Measurements from ENCODE around the gene SDS. TPM values are rescaled to one million over a fixed set of nuclear protein-coding genes. Genes with fewer than 3 reads are reported as not detected.

The SDS gene
- 1 to 10 TPM in 2 of 8 experiments, under 1 TPM in 6; 0.14 to 3.0 (median 0.47) TPM for total RNA-seq

GRCh38 chr12:113403435-113404415, at the start of gene SDS:
TSS of gene SDS (minus strand) at chr12:113403887. CDS start at chr12:113399708, 4,179 bp downstream.
- ATAC-seq (replicated peaks in 6 of 8) = peak in 4 of 8 experiments; percentile 40 to 65 (median 56)
- in situ Hi-C loops (cut with MboI; ENCODE audit: low pct_unique_long_range_greater_than_20kb in 2 of 9, low sequenced_read_pairs in 9 of 9, unreplicated experiment in 9 of 9) = no loop called here
- no peak within 1 kb of the TSS for H3K27ac ChIP-seq
- H3K4me3 ChIP-seq = no peak within 1 kb of the TSS
- WGBS, 10 experiments = 0 to 100% (median 59%) methylated on average over 1 to 9 of the region's 14 CpGs; no CpG with 5 or more reads in 2 of the 10 experiments
- H3K4me1 ChIP-seq (replicated peaks in 1 of 2) = no peaks in the 10 kb centered on the region

GRCh38 chr12:113453330-113453729, 49.6 kb upstream of the SDS start:
- H3K27ac ChIP-seq = no peak overlapping the region
- in situ Hi-C loops (cut with MboI; ENCODE audit: low pct_unique_long_range_greater_than_20kb in 2 of 9, low sequenced_read_pairs in 9 of 9, unreplicated experiment in 9 of 9) = loop anchor here in 5 of 9 experiments (25.0 kb wide), 1 partner anchor 459 kb away; no protein-coding TSS in a partner anchor
- 0 to 53% (median 23%) methylated on average over 1 to 5 of the region's 6 CpGs; no CpG with 5 or more reads in 3 of the 10 experiments for WGBS, 10 experiments
- ATAC-seq (replicated peaks in 6 of 8) = no peak
- no peak overlapping the region for H3K4me3 ChIP-seq
- peaks cover 0 to 12% of the 10 kb centered on the region in 2 donors for H3K4me1 ChIP-seq (replicated peaks in 1 of 2)

DNA sequence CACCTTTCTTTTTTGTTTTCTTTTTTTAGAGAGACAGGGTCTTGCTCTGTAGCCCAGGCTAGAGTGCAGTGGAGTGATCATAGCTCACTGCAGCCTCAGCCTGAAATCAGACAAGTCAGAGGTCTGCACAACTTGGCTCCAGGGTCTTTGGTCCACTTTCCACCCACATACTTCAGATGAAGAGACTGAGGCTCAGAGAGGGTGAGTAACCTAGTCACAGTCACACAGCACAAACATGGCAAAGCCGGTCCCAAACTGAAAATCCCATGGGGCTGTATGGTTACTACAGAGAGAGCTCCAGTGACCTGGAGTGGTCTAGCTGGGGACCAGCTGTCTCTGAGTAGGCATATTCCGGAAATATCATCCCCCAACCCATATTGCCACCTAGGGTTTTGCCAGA, 48.8 kb upstream of the SDS start:
- ATAC-seq (replicated peaks in 6 of 8) = no peak
- Histone ChIP-seq H3K27ac (no peak overlapping the region), H3K4me3 (no peak overlapping the region), H3K4me1 (replicated peaks in 1 of 2) (peaks cover 0 to 8% of the 10 kb centered on the region in 2 donors)
- in situ Hi-C loops (cut with MboI; ENCODE audit: low pct_unique_long_range_greater_than_20kb in 2 of 9, low sequenced_read_pairs in 9 of 9, unreplicated experiment in 9 of 9) = loop anchor here in 5 of 9 experiments (25.0 kb wide), 1 partner anchor 460 kb away; no protein-coding TSS in a partner anchor
- WGBS, 10 experiments = 25 to 100% (median 100%) methylated on average over 1 to 2 of the region's 2 CpGs; no CpG with 5 or more reads in 5 of the 10 experiments

DNA sequence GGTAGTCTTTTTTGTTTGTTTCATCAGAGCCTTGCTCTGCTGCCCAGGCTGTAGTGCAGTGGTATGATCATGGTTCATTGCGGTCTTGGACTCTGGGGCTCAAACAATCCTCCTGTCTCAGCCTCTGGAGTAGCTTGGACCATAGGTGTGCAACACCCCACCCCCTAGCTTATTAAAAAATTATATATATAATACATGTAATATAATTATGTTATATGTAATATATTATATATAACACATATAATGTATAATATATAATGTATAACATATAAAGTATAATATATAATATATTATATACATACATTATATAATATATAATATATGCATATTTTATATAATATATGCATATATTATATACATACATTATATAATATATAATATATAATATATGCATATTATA, 46.2 kb upstream of the SDS start:
- H3K27ac ChIP-seq = no peak overlapping the region
- H3K4me3 ChIP-seq = no peak overlapping the region
- 86 to 100% (median 88%) methylated on average over 1 of the region's 1 CpG; no CpG with 5 or more reads in 7 of the 10 experiments for WGBS, 10 experiments
- no peaks in the 10 kb centered on the region for H3K4me1 ChIP-seq (replicated peaks in 1 of 2)
- in situ Hi-C loops (cut with MboI; ENCODE audit: low pct_unique_long_range_greater_than_20kb in 2 of 9, low sequenced_read_pairs in 9 of 9, unreplicated experiment in 9 of 9) = loop anchor here in 7 of 9 experiments (10.0 to 25.0 kb wide), 2 partner anchors 455 to 462 kb away; no protein-coding TSS in a partner anchor
- ATAC-seq (replicated peaks in 6 of 8) = no peak

DNA sequence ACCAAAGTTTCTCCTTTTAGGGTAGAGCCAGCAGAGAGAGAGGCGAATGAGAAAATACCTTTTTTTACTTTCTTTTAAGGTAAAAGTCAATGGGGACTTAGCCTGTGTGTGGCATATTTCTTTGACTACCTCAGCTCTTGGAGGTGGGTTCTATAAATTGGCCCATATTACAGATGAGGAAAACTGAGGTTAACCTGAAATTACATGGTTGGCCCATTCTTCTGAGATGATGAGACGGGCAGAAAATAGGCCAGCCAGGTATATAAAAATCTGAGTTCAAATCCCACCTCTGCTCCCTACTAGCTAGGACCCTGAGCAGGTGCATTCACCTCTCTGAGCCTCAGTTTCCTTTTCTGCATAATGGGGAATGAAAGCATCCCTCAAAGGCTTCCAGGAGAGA, 45.6 kb upstream of the SDS start:
- in situ Hi-C loops (cut with MboI; ENCODE audit: low pct_unique_long_range_greater_than_20kb in 2 of 9, low sequenced_read_pairs in 9 of 9, unreplicated experiment in 9 of 9) = loop anchor here in 2 of 9 experiments (10.0 to 25.0 kb wide), 2 partner anchors 456 to 463 kb away; no protein-coding TSS in a partner anchor

DNA sequence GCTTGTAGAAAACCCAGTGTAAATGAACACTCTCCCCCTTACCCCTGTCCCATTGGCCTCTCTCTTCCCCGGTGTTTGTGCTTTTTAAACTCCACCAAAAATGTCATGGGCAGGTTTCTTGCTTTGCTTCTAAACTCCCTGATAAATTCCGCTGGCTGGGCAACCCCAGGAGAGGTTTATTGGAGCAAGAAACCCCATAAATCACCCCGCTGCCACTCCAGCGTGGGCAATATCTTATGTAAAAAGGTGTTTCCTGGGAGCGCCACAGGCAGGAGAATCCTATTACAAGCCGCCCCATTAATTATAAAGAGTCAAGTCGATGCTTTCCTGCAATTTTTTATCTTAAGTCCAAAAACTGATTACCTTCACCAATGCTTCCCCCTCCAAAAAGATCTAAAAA, 45.2 kb upstream of the SDS start:
- Histone ChIP-seq H3K4me1 (replicated peaks in 1 of 2) (no peaks in the 10 kb centered on the region), H3K4me3 (no peak overlapping the region), H3K27ac (no peak overlapping the region)
- no peak for ATAC-seq (replicated peaks in 6 of 8)
- in situ Hi-C loops (cut with MboI; ENCODE audit: low pct_unique_long_range_greater_than_20kb in 2 of 9, low sequenced_read_pairs in 9 of 9, unreplicated experiment in 9 of 9) = loop anchor here in 2 of 9 experiments (10.0 to 25.0 kb wide), 2 partner anchors 456 to 463 kb away; no protein-coding TSS in a partner anchor
- 18 to 67% (median 36%) methylated on average over 1 to 7 of the region's 7 CpGs; no CpG with 5 or more reads in 1 of the 10 experiments for WGBS, 10 experiments

More for the DNA sequence above, 45.6 kb upstream of the SDS start:
- no peak overlapping the region for H3K4me3 ChIP-seq
- 0 to 100% (median 91%) methylated on average over 1 of the region's 2 CpGs; no CpG with 5 or more reads in 3 of the 10 experiments for WGBS, 10 experiments
- H3K27ac ChIP-seq = no peak overlapping the region
- no peaks in the 10 kb centered on the region for H3K4me1 ChIP-seq (replicated peaks in 1 of 2)
- no peak for ATAC-seq (replicated peaks in 6 of 8)

- no peak overlapping the region for H3K4me3 ChIP-seq
- ATAC-seq (replicated peaks in 6 of 8) = peak in 2 of 8 experiments; percentile 46 to 75
- no peaks in the 10 kb centered on the region for H3K4me1 ChIP-seq (replicated peaks in 1 of 2)
- H3K27ac ChIP-seq = no peak overlapping the region
- 40 to 86% (median 57%) methylated on average over 1 to 6 of the region's 6 CpGs; no CpG with 5 or more reads in 3 of the 10 experiments for WGBS, 10 experiments
- in situ Hi-C loops (cut with MboI; ENCODE audit: low pct_unique_long_range_greater_than_20kb in 2 of 9, low sequenced_read_pairs in 9 of 9, unreplicated experiment in 9 of 9) = loop anchor here in 2 of 9 experiments (10.0 to 25.0 kb wide), 2 partner anchors 459 to 467 kb away; no protein-coding TSS in a partner anchor
Measured at GRCh38 chr12:113445544-113446171, 42.0 kb upstream of the SDS start.

- in situ Hi-C loops (cut with MboI; ENCODE audit: low pct_unique_long_range_greater_than_20kb in 2 of 9, low sequenced_read_pairs in 9 of 9, unreplicated experiment in 9 of 9) = loop anchor here in 2 of 9 experiments (10.0 to 25.0 kb wide), 2 partner anchors 462 to 469 kb away; no protein-coding TSS in a partner anchor
- H3K4me1 ChIP-seq (replicated peaks in 1 of 2) = no peaks in the 10 kb centered on the region
- ATAC-seq (replicated peaks in 6 of 8) = no peak
- WGBS, 10 experiments = 28 to 100% (median 80%) methylated on average over 1 to 6 of the region's 6 CpGs; no CpG with 5 or more reads in 3 of the 10 experiments
- H3K4me3 ChIP-seq = no peak overlapping the region
- H3K27ac ChIP-seq = no peak overlapping the region
Measured at GRCh38 chr12:113443030-113443539, 39.4 kb upstream of the SDS start.

DNA sequence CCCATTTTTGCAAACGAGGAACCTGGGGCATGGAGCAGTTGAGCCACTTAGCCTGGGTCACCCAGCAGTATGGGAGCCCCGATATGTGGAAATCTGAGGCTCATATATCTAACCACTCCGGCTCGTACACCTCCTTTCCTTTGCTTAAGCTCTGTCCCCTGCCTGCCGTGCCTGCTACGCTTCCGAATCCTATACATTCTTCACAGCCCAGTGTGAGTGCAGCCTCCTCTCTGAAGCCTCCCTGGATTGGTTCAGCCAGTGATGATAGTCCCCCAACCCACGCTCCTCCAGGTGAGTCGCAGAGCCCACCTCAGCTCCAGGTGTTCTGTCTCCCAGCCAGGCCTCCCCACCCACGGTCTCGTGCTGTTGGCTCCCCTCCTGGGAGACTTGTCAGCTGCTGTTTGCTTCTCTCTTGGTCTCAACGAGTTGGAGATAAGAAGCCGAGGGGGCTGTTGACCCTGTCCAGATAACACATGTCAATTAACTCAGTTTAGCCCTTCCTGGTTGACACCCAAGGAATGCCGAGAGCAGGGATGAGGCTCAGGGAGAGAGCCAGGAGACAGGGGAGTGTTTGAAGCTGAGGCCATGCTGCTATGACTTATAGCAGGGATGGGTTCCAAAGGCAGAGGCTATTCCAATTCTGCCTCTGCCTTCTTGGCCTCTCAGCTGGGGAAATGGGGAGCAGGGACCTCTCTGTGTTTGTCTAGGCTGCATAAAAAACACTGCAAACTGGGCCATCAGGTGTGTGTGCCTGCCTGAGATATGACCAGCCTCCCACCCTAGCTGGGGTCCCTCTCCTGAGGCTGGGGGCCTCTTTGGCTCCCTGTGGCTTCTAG, 37.5 kb upstream of the SDS start:
- no peak overlapping the region for H3K27ac ChIP-seq
- H3K4me1 ChIP-seq (replicated peaks in 1 of 2) = no peaks in the 10 kb centered on the region
- in situ Hi-C loops (cut with MboI; ENCODE audit: low pct_unique_long_range_greater_than_20kb in 2 of 9, low sequenced_read_pairs in 9 of 9, unreplicated experiment in 9 of 9) = loop anchor here in 2 of 9 experiments (10.0 to 25.0 kb wide), 2 partner anchors 464 to 471 kb away; no protein-coding TSS in a partner anchor
- ATAC-seq (replicated peaks in 6 of 8) = no peak
- 0 to 90% (median 29%) methylated on average over 1 to 6 of the region's 14 CpGs; no CpG with 5 or more reads in 1 of the 10 experiments for WGBS, 10 experiments
- H3K4me3 ChIP-seq = no peak overlapping the region

GRCh38 chr12:113440336-113440735, 36.6 kb upstream of the SDS start:
- no peaks in the 10 kb centered on the region for H3K4me1 ChIP-seq (replicated peaks in 1 of 2)
- H3K27ac ChIP-seq = no peak overlapping the region
- in situ Hi-C loops (cut with MboI; ENCODE audit: low pct_unique_long_range_greater_than_20kb in 2 of 9, low sequenced_read_pairs in 9 of 9, unreplicated experiment in 9 of 9) = loop anchor here in 2 of 9 experiments (10.0 to 25.0 kb wide), 2 partner anchors 464 to 472 kb away; no protein-coding TSS in a partner anchor
- no peak for ATAC-seq (replicated peaks in 6 of 8)
- WGBS, 10 experiments = 20 to 100% (median 83%) methylated on average over 1 to 4 of the region's 7 CpGs; no CpG with 5 or more reads in 3 of the 10 experiments
- no peak overlapping the region for H3K4me3 ChIP-seq

DNA sequence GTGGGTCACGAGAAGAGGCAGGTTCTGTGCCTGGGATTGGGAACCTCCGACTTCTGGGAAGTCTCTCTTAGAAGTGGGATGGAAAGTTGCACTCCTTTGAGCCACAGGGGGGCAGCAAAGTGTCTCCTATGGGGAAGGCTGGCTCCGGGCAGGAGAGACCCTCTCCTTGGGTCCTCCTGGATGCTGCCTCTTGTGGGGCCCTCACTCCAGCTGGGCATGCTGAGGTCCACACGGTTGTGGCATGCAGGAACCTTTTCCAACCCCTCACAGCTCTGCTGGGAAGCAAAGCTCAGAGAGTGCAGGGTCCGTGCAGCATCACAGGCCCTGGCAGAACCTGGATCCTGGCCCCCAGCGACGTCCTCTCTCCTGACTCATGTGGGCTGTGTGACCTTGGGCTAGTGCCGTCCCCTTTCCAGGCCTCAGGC, 35.9 kb upstream of the SDS start:
- no peak overlapping the region for H3K4me3 ChIP-seq
- H3K27ac ChIP-seq = no peak overlapping the region
- WGBS, 10 experiments = 0 to 64% (median 8%) methylated on average over 2 to 5 of the region's 8 CpGs; no CpG with 5 or more reads in 5 of the 10 experiments
- in situ Hi-C loops (cut with MboI; ENCODE audit: low pct_unique_long_range_greater_than_20kb in 2 of 9, low sequenced_read_pairs in 9 of 9, unreplicated experiment in 9 of 9) = loop anchor here in 2 of 9 experiments (10.0 to 25.0 kb wide), 2 partner anchors 465 to 473 kb away; no protein-coding TSS in a partner anchor
- H3K4me1 ChIP-seq (replicated peaks in 1 of 2) = no peaks in the 10 kb centered on the region
- peak; percentile 68 to 91 (median 78) for ATAC-seq (replicated peaks in 6 of 8)
